HG02763 (cell line): ENCODE results near the gene POLH.
A peak's percentile ranks its signal among the peaks of the same experiment; 100 is the strongest.

Experiments used
- ATAC-seq: cut with Tn5 transposase; IDR thresholded peaks from one replicate; pipeline ENCODE4 v1.9.1; 2021; ENCODE audit warnings: mild to moderate bottlenecking, moderate library complexity; ENCODE audit not compliant: unreplicated experiment

POLH gene

DNA sequence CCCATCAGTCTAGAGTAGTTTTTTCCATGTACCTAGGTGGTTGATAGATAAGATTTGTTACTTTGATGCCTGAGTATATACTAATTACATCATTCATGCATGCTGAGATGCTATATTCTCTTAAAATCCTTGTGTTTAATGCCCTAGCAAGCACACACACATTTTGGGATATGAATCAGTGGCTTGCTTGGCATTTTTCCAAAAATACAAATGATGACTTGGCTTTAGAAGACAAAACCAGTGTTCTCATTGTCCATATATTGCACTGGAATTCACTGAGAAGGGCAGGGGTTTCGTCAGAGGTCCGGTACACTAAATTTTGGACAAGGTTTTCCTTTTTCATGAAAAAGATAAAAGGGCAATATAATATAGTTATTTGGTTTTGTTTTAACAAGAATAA is 28.2 kb downstream of the POLH start:
- no peak for ATAC-seq

DNA sequence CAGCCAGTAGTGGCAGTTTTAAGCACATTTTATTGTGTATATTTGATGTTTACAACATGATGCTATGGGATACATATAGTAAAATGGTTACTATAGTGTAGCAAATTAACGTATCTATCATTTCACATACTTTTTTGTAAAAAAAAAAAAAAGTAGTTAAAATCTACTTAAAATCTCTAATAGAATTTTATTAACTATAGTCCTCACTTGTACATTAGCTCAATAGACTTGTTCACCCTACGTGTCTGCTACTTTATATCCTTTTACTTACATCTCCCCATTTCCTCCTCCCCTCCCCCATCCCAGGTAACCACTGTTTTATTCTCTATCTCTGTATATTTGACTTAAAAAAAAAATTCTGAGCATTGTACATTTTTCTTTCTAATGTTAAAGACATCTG is 30.0 kb downstream of the POLH start:
- ATAC-seq, result no peak

DNA sequence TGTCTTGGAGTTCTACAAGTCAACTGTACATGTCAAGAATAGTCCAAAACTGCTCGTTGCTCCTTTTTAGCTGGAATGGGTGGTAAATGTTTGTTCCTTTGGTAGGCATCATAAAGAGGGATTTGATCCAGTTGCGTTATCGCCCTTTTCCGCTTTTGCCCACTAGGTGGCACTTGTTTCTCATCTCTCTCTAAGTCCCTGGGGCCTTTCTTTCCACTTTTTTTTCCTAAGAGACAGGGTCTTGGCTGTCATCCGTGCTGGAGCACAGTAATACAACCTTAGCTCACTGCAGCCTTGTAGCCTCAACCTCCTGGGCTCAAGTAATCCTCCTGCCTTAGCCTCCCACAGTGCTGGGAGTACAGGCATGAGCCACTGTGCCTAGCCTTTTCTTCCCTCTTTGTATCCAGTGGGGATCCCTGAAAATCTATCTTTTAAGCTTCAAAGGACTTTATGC is 32.4 kb downstream of the POLH start:
- no peak for ATAC-seq

DNA sequence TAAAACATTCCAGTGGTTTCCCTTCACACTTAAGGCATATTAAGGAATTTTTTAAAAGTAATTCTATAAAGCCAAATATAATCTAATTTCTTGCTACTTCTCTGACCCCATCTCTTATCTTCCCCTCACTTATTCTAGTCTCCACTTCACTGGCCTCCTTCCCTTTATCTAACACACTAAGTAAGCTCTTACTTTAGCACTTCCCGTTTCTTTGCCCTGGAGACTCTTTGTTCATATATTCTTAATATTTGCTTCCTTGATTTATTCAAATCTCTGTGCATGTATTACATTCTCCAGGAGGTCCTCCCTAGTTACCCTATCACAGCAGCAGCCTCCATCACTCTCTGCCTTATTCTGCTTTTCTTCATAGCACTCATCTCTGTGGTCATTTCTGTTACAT is 32.8 kb downstream of the POLH start:
- ATAC-seq, result no peak

DNA sequence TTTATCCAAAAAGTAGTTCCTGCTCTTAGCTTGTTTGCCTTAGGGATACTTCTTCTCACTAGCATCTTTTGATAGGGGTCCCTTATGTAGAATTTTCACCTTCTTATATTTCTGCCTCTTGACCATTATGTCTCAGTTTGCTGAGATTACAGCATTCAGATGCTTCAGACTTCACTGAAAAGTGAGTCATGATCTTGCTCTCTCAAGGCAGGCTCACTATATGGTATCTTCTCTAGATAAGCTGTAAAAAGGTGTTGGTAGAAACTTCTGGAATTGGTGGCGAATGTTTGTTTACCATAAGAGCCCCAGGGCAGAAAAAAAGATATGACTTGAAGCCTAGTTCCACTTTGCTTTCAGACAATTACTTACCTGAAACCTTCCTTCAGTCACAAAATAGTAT is 33.4 kb downstream of the POLH start:
- no peak for ATAC-seq

DNA sequence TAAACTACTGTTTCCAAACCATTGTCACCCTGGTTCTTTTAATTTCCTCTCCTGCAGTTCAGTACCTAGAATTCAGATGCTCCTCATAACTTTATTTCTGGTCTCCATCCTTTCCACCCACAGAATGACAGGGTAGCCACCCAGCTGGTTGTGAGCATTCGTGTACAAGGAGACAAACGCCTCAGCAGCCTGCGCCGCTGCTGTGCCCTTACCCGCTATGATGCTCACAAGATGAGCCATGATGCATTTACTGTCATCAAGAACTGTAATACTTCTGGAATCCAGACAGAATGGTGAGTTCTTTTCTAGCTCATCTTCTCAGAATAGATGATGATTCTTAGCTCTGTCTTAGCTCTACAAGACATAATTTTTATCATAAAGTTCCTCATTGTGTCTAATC is 34.4 kb downstream of the POLH start:
- ATAC-seq, result no peak

DNA sequence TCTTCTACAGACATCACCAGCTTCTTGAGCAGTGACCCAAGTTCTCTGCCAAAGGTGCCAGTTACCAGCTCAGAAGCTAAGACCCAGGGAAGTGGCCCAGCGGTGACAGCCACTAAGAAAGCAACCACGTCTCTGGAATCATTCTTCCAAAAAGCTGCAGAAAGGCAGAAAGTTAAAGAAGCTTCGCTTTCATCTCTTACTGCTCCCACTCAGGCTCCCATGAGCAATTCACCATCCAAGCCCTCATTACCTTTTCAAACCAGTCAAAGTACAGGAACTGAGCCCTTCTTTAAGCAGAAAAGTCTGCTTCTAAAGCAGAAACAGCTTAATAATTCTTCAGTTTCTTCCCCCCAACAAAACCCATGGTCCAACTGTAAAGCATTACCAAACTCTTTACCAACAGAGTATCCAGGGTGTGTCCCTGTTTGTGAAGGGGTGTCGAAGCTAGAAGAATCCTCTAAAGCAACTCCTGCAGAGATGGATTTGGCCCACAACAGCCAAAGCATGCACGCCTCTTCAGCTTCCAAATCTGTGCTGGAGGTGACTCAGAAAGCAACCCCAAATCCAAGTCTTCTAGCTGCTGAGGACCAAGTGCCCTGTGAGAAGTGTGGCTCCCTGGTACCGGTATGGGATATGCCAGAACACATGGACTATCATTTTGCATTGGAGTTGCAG is 37.9 kb downstream of the POLH start:
- ATAC-seq, result no peak

DNA sequence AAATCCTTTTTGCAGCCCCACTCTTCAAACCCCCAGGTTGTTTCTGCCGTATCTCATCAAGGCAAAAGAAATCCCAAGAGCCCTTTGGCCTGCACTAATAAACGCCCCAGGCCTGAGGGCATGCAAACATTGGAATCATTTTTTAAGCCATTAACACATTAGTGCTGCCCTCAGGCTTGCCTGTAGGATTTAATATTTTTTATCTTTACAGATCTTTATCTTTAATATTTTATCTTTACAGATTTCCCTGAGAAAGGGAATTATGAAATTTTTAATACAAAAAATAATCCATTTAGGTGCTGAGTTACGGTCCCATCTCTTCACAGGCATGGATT is 38.4 kb downstream of the POLH start:
- no peak for ATAC-seq

DNA sequence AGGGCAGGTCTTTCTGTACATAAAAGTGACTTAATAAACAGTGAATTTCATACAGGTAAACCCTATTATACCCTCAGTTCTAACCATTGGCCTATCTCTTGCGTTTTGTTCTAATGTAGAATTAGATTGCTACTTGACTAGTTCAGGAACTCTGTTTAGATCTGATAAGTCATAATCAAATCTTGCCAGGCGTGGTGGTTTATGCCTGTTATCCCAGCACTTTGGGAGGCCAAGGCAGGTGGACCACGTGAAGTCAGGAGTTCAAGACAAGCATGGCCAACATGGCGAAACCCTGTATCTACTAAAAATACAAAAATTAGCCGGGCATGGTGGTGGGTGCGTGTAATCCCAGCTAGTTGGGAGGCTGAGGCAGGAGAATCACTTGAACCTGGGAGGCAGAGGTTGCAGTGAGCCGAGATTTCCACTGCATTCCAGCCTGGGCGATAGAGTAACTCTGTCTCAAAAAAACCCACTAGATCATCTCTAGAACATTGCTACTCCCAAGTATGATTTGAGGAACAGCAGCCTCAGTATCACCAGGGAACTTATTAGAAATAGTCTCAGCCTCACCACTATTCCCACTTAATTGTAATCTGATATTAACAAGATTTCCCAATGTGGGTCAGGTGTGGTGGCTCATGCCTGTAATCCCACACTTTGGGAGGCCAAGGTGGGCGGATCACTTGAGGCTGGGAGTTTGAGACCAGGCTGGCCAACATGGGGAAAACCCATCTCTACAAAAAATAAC is 40.9 kb downstream of the POLH start:
- no peak for ATAC-seq

DNA sequence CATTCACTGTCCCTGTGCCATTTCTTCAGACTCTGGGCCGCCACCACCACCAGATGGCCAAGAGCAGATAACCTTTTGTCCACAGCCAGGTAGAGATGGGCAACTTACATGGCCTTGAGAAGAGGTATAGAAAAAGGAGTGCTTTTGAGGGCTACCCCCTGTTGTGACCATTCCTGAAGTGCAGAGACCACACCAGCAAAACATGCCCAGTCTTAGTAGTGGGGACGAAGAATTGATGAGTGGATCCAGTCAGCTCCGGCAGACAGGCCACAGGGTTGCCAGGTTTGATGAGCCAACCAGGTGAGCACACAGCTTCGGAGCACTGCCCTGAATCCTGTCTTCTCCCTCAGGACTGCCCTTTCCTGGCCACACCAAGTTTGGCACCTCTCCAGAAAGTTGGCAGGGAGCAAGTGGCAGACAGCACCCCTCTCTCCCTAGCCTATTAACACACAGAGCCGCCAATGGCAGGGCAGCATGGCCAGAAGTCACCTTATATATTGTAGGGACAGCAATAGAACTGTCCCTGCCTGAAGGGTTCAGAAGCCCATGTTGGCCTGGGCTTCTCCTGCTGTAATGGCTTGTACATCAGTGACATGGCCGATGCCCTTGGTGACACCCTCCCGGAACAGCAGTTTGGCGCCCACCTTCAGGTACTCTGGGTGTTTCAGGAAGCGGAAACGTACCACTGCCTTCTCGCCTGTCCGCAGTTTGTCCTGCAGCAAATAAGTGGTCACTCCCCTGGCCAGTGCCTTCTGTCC is 45.3 kb downstream of the POLH start:
- no peak for ATAC-seq

DNA sequence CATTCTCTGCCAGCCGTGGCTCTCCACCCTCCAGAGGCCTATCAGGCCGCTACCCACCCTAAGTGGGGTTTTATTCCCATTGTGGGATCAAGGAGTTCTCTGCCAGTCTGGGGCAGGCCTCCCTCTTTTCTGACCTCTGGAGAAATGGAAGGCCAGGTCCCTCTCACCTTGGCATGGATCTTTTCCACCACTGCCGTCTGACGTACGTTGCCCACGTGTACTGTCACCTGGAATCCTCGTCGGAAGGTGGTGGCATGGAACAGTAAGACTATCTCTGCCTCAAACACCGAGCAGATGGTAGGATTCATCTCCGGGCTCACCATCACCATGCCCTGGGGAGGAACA is 45.8 kb downstream of the POLH start:
- no peak for ATAC-seq

DNA sequence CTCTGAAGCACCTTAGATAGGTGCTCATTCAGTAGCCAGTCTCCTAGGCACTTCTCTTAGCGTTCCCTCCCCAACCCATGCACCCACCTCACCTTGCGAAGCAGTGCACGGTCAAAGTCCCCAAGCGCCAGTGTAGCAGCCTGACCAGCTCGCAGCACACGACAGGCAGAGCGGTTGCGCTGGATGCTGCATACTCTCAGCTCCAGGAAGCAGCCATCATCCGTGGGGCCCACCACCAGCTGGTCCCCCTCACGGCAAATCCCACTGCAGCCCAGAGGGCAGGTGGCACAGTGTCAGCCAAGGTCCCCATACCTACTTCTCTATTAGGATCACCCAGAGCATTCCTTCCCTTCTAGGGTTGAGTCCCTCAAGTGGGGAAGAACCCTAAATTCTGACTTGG is 46.6 kb downstream of the POLH start:
- no peak for ATAC-seq

DNA sequence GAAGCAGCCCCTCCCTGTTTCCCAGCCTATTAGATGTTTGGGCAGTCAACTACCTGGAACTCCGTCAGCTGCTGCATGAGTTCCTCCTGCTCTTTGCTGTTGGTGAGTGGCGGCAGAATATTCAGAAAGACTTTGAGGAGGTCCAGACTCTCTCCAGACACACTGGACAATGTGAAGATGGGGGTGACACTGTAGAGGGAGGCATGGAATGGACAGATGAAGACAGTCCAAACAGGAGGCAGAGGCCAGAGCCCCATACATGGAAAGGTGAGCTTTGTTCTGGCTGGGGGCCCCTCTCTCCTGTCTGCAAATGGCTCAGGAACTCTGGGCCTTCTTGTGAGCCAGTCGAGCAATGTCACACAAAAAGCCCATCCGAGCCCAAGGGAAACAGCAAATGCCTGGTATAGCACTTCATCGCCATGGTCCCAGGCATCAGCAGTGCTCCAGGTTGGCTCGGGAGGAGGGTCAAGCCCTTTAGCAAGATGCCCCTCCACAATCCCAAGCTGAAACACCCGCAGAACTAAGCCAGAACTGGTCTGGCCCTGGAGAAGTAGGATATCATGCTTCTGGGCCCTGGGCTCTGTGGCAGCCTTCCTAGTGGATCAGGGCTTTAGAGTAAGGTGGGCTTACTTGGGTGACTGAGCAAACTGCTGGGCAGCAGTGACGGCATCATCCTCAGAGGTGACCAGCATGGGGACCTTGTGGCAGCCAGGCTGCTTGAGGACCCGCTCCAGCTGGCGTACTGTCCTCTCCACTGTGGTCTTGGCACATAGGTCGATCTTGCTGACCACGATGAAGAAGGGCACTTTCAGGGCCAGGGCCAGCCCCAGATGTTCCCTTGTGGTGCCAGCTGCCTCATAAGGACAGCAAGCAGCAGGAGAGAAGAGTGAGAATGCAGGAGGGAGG is 48.1 kb downstream of the POLH start:
- ATAC-seq, result no peak

DNA sequence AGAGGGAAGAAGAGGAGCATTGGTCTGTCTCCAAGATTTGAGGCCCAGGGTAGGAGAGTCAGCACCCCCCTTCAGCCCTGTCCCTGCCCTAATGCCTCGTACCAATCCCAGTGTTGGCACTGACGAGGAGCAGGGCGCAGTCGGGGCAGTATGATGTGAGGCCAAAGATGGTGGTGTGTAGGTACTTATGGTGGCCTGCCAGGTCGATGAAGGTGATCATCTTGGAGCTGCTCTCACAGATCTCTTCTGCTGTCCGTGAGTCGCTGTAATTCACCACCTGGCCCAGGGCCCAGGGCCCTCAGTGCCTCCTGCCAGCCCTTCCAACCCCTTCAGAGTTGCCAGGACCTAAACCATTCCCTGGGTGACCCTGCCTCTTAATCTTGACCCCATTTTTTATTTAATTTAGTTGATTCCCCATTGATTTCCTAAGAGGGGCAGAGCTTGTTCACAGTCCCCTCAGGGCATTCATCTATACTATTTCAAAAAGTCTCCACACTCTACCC is 48.9 kb downstream of the POLH start:
- ATAC-seq, result no peak

DNA sequence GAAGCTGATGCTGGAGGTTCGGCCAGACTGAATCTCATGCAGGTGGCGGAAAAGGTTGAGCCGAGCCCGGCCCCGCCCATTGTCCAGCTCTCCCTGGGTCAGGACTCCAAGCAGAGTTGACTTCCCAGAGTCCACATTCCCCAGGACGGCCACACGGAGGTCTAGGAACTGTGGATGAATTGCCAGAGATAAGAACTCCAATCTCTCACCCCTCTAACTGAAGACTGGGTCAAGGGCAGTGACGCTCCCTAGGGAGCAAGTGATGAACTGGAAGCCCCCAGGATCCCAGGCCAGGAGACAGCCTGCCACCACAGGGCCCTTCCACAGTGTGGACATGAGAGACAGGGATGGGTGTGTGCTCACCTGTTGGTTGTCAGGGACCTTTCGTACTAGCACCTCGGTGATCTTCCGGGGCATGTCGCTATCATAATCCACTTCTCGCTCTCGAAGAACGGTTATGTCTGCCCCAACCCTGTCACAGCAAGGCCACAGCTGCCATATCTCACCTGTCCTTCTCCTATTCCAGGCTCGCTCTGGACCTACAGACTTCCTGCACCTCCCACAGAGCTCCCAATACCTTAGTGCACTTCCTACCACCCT is 49.5 kb downstream of the POLH start:
- ATAC-seq, result no peak

DNA sequence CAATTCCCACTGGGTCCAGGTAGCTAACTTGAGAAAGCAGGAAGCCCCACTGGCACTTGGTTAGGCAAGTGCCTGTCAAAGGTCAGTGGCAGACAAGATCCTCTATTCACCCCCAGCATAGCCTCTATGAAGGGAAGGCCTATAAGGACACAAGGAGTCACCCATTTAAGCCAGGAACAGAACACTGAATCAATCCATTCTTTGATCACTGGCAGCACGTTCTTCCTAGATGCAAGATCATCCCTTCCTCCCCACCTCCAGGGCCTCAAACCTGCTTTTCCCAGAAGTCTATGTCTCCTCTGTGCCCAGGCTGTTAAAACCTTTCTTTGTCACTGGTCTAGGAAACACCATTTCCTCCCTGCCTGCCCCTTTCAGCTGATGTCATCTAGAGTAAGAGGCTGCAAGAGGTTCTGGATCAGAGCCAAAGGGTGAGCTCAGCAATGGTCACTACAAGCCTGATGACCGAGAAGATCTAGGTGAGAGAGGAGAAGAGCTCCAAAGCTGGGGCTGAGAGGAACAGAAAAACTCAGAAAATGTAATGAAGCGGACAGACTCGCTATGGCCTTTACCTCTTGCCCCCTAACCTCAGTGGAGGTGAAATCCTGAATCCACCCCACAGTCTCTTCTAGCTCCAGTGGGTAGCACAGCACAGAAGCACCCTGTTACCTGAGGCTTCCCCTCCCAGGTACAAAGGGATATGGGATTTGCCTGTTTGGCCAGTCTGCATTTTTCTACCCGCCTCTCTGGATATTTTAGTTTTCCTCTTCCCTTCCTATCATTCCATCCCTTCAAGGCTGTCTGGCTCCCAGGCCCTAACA is 51.2 kb downstream of the POLH start:
- ATAC-seq, result no peak

DNA sequence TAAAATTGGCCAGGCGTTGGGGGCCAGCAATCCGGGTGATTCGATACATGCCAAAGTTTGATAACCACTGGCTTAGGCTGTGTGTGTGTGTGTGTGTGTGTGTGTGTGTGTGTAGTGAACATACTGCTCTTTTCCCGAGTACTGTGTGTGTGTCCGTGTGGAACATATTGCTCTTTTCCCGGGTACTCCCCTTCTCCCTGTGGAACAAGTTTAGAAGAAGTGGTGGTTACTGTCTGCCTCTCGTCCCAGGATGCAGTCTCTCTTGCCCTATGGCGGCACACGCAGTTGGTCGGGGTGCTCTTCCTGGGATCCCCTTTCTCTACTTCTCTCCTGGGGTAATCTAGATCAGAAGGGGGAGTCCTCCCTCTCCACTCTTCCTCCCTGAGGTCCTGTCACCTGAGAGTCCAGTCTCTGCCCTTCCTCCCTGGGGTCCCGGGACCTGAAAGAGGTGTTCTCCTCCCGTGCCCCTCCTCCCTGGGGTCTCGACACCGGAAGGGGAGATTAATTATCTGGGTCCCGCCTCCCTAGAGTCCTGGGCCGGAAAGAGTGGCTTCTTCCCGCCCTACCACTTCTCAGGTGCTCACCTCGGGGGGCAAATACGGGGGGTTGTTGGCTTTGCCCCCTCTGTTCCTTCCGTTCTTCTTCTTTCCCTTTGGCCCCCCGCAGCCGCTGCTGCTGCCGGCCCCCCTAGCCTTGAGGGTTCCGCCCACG is 52.6 kb downstream of the POLH start:
- ATAC-seq, result no peak

DNA sequence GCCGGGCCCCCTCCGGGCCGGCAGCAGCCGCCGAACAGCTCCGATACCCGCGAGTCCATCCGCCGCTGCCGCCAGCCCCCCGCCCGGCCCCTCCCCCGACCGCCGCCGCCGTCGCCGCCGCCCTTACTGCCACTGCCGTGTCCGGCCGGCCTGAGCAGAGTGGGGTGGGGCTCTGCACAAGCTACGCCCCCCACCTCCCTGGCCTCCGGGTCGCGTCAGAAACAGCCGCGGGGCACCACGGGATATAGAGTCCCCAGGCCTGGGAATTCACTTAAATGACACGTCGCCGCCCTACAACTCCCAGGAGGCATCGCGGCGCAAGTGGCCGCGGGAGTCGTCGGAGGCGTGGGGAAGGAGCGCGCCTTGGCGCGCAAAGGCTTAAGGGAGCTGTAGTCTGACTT is 53.1 kb downstream of the POLH start, which contains the start of gene GTPBP2:
GTPBP2 (minus strand) TSS at position 161 of the 401 bp plus-strand sequence; CDS start at position 59, 102 bp downstream.
- peak; percentile 82 for ATAC-seq
